Stimulated activated CD8-positive, alpha-beta memory T cell treated with anti-CD3 and anti-CD28 coated beads, Interleukin-4, amount 100 ng/mL, for 4 hours (primary cell): ENCODE measurements around the gene SOWAHB.

ENCODE experiments used
- DNase-seq, 2 donors: peaks; one replicate each; pipeline ENCODE4 v3.0.0-alpha.2; 2020; ENCODE audit warnings: low read depth in 2 of 2, low spot score in 1 of 2

The SOWAHB gene

GRCh38 chr4:76897536-76898384, at the start of gene SOWAHB:
Gene SOWAHB, minus strand, starts transcription at chr4:76898144. Its CDS starts 295 bp downstream, at chr4:76897849.
- DNase-seq, result no peak

- DNase-seq, result no peak
Measured at GRCh38 chr4:76947369-76947768, 49.4 kb upstream of the SOWAHB start.

GRCh38 chr4:76943790-76944189, 45.8 kb upstream of the SOWAHB start:
- no peak for DNase-seq

GRCh38 chr4:76943129-76943620, 45.2 kb upstream of the SOWAHB start:
- no peak for DNase-seq

GRCh38 chr4:76939184-76939583, 41.2 kb upstream of the SOWAHB start:
- DNase-seq, result no peak

- DNase-seq, result no peak
Measured at GRCh38 chr4:76931576-76932276, 33.8 kb upstream of the SOWAHB start.

GRCh38 chr4:76931087-76931486, 33.1 kb upstream of the SOWAHB start:
- no peak for DNase-seq

- no peak for DNase-seq
Measured at GRCh38 chr4:76930685-76931084, 32.7 kb upstream of the SOWAHB start.

- DNase-seq, result no peak
Measured at GRCh38 chr4:76926841-76927240, 28.9 kb upstream of the SOWAHB start.

GRCh38 chr4:76923619-76924357, 25.8 kb upstream of the SOWAHB start:
- DNase-seq, result no peak

GRCh38 chr4:76920715-76921114, 22.8 kb upstream of the SOWAHB start:
- DNase-seq, result no peak

- DNase-seq, result no peak
Measured at GRCh38 chr4:76909711-76910110, 11.8 kb upstream of the SOWAHB start.

GRCh38 chr4:76905521-76905920, 7.6 kb upstream of the SOWAHB start:
- no peak for DNase-seq

GRCh38 chr4:76904646-76905190, 6.8 kb upstream of the SOWAHB start:
- DNase-seq, result no peak

GRCh38 chr4:76902233-76902890, 4.4 kb upstream of the SOWAHB start:
- DNase-seq, result no peak

GRCh38 chr4:76898949-76899645, 1.2 kb upstream of the SOWAHB start:
- DNase-seq, result no peak

GRCh38 chr4:76898385-76898692, 395 bp upstream of the SOWAHB start:
- no peak for DNase-seq

- DNase-seq, result no peak
Measured at GRCh38 chr4:76896614-76897535, 1.1 kb downstream of the SOWAHB start.

- DNase-seq, result no peak
Measured at GRCh38 chr4:76896048-76896447, 1.9 kb downstream of the SOWAHB start.
